Cardiac septum (tissue), 1 donor: ENCODE data around the gene USP15. TPM values are rescaled to one million over a fixed set of nuclear protein-coding genes. Genes with fewer than 3 reads are reported as not detected.
"Not testable (repeated sequence)": the region's sequence is repeated elsewhere in the genome, so short reads cannot be mapped to it uniquely, and the experiment has no call there.

Source experiments
- DNase-seq: peaks from one replicate; pipeline ENCODE4 v3.0.0-alpha.2; 2020; ENCODE audit warnings: low spot score
- intact Hi-C: fragments of 100-400 bp; cut with DNase I; formaldehyde crosslinking; loops from one replicate; pipeline ENCODE4 v1.14.0; 2022
- total RNA-seq: library from RNA; stranded (reverse); fragmentation: NEBNext Ultra II Directional; extraction: Animal tissue kit (Norgen Biotek cat#: 25700); gene quantifications from one replicate; pipeline ENCODE4 v1.2.1, GENCODE V29; 2021
- donor health status: DM: no; HTN: no; CAD: no.

USP15 gene
- total RNA-seq, 1 donor from 2014 or later: 62.6 TPM

DNA sequence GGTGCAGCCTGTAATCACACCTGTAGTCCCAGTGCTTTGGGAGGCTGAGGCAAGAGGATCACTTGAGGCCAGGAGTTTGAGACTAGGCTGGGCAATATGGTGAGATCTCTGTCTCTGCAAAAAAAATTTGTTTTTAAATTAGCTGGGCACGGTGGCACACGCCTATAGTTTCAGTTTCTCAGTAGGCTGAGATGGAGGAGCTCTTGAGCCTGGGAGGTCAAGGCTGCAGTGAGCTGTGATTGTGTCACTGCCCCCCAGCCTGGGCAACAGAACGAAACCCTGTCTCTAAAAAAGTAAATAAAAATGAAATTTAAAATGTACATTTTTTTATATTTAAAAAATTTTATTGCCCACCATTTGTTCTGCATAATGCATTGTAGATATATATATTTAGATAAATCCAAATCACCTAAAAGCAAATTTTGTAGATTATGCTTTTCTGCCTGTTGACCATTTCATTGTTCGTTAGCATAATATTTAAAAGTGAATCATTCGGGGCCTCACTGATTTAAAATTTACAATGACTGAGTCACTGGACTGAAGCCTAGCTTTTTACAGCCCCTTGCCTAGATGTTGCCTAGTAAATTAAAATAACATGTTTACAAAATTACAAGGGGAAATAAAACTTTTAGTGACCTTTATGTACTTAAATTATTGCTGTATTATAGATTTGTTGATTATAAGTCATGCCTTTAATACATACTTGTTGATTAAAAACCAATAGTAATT, 87.9 kb downstream of the USP15 start:
- intact Hi-C loops: no loop called here
- no peak for DNase-seq

DNA sequence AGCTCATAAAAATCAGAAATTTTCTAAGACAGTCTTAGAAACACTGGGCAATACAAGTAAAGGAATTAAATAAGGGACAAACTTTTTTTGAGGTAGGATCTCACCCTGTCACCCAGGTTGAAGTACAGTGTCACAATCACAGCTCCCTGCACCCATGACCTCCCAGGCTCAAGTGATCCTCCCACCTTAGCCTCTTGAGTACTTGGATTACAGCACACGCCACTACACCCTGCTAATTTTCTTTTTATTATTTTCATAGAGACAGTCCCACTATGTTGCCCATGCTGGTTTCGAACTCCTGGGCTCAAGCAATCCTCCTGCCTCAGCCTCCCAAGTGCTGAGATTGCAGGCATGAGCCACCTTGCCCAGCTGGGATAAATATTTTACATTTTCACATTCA, 90.3 kb downstream of the USP15 start:
- DNase-seq: no peak
- intact Hi-C loops: no loop called here

DNA sequence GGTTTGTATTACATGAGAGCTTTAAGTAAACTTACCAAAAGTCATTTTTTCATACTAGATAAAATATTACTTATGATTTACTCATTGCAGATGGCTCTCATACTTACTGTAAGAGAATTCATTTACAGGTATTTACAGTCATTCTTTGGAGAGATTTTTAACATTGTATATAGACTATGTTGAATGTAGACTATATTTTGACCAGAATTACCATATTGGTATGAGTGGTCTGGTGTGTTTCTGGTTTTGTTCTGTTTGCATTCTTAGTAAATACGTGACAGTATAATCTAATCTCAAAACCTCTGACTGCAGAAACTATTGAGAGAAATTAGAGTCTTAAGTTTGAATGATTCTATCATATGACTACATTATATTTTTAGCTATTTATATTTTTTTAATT, 91.1 kb downstream of the USP15 start:
- no peak for DNase-seq
- intact Hi-C loops: no loop called here

DNA sequence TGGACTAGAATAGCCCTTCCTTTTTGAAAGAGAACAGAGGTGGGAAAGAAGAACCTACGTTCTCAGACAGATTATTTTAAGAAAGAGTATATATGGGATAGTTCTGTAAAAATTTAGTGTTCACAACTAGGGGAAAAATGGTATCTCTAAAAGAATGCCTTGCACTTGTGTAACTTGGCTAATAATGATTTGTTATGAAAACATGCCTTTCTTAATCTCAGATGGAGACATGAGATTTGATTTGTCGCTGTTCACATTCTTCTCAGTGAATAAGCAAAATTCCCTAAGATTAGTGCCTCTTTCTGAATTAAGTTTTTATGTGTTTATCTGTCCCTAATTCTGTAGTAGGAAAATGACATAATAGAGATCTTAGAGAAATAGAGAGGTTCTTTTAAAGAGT, 100.8 kb downstream of the USP15 start:
- no peak for DNase-seq
- intact Hi-C loops: no loop called here

DNA sequence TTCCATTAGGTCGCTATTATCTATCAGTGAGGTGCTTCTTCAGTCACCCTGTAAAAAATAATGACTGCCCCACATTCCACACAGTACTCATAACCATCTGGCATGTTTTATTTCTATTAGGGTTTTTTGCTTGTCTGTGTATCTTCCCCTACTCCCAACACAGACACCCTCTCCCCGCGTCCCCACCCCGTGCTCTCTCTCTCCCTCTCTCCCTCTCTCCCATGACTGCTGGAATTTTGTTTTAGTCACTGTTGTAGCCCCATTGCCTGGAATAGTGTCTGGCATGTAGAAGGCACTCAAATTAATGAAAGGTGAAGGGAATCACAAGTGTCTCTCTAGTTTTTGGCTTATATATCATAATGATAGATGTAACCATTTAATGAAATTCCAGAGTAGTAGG, 103.3 kb downstream of the USP15 start:
- DNase-seq: no peak
- intact Hi-C loops: no loop called here

DNA sequence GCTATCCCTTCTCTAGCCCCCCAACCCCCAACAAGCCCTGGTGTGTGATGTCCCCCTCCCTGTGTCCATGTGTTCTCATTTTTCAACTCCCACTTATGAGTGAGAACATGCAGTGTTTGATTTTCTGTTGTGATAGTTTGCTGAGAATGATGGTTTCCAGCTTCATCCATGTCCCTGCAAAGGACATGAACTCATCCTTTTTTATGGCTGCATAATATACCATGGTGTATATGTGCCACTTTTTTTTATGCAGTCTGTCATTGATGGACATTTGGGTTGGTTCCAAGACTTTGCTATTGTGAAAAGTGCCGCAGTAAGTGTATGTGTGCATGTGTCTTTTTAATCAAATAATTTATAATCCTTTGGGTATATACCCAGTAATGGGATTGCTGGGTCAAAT, 104.5 kb downstream of the USP15 start:
- intact Hi-C loops, DNase-seq: not testable (repeated sequence)

DNA sequence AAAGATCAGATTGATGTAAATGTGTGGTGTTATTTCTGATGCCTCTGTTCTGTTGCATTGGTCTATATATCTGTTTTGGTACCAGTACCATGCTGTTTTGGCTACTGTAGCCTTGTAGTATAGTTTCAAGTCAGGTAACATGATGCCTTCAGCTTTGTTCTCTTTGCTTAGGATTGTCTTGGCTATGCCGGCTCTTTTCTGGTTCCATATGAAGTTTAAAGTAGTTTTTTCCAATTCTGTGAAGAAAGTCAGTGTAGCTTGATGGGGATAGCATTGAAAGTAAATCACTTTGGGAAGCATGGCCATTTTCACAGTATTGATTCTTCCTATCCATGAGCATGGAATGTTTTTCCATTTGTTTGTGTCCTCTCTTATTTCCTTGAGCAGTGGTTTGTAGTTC, 105.6 kb downstream of the USP15 start:
- intact Hi-C loops, DNase-seq: not testable (repeated sequence)

DNA sequence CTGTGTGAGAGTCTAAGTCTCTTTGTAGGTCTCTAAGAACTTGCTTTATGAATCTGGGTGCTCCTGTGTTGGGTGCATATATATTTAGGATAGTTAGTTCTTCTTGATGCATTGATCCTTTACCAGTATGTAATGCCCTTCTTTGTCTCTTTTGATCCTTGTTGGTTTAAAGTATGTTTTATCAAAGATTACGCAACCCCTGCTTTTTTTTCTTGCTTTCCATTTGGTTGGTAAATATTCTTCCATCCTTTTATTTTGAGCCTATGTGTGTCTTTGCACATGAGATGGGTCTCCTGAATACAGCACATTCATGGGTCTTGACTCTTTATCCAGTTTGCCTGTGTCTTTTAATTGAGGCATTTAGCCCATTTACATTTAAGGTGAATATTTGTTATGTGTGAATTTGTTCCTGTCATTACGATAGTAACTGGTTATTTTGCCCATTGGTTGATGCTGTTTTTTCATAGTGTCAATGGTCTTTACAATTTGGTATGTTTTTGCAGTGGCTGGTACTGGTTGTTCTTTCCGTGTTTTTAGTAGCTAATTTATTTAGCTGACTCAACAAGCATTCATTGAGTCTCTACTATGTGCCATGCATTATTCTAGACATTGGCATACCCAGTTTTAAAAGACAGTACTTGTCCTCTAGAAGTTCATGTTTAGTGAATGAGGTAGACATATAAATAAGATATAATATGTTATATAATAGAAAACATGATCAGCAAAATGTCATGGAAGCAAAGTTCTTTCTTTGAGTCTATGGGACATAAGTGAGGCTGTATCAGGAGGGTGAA, 108.4 kb downstream of the USP15 start:
- intact Hi-C loops, DNase-seq: not testable (repeated sequence)

DNA sequence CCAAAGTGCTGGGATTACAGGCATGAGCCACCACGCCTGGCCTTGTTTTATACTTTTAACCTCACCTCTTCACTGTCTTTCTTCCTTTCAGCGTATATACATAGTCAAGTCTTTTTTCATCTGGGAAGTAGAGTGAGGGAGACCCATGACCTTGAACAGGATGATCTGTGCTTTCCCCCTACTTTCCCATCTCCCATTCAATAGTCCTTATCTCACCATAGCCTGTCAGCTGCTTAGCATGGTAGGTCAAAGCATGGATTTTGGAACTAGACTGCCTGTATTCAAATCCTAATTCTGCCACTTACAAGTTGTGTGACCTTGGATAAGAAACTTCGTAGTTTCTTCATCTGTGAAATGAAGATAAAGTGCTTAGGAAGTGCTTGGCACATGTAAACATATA, 110.0 kb downstream of the USP15 start:
- intact Hi-C loops: no loop called here

DNA sequence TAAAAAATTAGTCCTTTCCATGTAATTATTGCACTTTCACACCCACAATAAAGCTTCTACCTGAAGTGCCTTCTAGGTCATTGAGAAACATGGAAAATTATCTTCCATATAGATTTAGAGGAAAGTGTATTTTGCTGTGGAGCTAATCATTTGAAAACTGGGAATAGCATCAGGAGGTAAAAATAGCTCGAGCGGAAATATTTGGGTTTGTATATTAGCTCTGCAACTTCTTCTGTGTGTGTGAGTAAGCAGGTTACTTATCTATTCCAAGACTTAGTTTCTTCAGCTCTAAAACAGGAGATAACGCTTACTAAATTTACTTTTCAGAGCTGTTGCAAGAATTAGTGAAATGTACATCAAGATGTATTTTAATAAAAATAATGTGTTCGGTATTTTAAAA, 111.5 kb downstream of the USP15 start:
- DNase-seq: no peak
- intact Hi-C loops: no loop called here

More for the DNA sequence above, 110.0 kb downstream of the USP15 start:
- DNase-seq: no peak

DNA sequence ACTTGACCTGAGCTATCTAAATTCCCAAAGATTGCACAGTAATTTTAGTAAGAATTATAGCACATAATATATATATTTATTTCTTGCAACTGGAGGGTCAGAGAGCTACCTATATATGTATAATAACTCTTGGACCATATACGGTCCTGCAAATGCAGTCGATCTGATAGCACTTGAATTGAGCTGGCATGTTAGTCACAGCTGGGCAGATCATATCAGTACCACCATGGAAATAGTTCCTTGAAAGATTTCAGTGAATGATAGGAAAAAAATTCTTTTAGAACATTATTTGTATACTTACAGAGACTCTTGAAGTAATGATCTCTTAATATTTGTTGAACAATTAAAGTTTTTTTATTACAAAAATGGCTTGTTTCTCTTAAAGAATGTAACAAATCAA, 111.9 kb downstream of the USP15 start:
- intact Hi-C loops: no loop called here
- no peak for DNase-seq

DNA sequence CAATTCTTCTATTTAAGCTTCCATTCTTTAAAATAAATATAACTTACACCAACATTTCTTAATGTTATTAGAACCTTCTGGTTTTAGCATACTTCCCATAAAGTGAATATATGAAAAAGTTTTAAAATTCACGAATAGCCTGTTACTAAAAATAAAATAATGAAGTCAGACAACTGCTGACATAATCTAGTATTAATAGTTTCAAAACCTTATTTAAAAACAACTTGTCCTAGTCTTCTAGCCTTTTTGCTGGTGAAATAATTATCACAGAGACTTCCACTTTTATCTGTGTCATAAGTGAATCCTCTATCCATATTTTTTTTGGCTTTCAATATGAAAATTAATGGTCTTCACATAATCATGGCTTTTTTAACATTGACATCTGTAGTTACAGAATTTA, 112.6 kb downstream of the USP15 start:
- no peak for DNase-seq
- intact Hi-C loops: no loop called here

DNA sequence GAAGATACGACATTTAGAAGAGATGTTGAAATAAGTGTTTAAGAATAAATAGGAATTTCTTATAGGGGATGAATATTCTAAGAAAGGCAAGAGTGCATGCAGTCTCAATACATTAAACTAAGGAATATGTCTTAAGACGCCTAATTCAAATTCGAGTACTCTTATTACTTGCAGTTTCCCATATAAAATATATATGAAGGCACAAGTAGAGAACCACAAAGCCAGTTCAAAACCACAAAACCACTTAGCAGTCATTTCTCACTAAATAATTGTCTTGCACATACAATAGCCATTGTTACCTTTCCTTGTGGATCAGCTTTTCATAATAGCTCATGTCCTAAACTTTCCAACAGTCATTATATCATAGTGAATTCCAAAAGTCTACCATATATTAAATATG, 115.4 kb downstream of the USP15 start:
- DNase-seq: no peak
- intact Hi-C loops: no loop called here

DNA sequence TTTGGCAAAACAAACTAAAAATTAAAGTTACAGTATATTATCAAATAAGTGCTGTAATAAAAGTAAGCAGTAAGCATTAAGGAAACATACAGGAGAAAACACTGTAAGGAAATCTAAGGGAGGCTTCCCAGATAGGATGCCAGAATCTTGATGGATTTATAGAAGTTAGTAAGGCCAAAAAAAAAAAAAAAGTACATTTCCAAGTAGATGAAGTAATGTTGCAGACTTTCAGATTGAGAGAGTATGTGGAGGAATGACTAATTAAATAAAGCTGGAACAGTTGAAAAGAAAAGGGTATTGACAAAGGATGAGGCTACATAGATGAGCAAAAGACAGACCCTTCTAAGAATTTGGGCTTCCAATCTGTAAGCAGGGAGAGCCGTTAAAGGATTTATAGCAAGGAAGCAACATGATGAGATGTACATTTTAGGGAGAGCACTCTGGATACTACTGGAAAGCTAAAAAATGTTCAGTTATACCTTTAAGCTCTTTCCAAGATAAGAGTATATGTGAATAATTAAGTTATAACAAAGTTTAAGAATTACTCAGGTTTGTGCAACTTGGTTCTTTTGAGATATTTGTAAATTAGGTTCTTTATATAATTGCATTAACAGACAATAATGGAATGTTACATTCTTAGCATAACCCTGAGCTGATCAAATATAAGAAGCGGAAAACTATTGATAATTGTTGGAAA, 119.0 kb downstream of the USP15 start:
- intact Hi-C loops: no loop called here
- no peak for DNase-seq

DNA sequence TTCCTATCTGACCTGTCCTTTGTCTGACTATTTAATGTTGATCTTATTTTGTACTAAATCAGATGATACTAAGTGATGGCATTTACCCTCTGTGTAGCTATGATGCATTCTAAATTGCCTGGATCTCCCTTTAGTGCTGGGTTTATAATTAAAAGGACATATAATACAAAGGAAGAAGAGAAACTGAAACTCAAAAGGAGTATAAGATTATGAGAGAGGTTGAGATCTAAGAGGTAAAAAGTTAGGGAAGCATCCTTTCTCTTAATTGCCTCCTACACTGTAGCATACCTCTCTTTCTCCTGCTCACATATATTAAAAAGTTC, 119.5 kb downstream of the USP15 start:
- intact Hi-C loops: no loop called here

DNA sequence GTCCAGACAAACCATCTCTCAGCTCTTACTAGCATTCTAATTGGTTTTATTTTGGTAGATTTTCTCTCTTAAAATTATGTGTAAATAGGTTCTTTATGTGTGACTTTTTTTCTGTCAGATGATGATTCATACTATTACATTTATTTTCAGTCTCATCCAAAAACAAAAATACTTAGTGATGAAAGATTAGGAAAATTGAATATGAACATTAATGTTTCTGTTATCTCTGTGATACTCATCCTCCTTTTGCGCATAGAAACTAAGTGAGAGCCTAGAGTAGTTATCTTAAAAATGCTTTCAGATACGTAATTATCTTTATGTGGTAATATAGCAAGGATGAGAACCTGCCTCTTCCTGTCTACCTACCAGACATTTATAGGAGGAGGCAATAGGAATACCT, 122.3 kb downstream of the USP15 start:
- no peak for DNase-seq
- intact Hi-C loops: no loop called here

More for the DNA sequence above, 119.5 kb downstream of the USP15 start:
- DNase-seq: no peak

DNA sequence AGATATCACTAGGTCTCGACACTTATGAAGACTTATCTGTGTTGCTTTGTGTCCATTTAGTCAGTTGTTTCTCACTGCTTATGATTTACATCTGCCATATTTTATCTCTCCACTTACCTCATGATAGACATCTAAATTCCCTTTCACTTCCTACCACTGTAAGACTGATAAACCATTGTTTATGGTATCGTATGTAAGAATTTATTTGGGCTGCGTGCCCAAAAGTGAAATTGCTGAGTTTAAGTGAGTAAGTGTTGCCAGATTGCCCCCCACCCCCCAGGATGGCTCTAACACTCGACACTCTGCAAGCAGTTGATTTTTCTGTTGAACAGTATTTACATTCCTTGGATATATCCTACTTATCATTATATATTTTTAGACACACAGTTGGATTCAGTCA, 136.5 kb downstream of the USP15 start:
- intact Hi-C loops: no loop called here
- no peak for DNase-seq

DNA sequence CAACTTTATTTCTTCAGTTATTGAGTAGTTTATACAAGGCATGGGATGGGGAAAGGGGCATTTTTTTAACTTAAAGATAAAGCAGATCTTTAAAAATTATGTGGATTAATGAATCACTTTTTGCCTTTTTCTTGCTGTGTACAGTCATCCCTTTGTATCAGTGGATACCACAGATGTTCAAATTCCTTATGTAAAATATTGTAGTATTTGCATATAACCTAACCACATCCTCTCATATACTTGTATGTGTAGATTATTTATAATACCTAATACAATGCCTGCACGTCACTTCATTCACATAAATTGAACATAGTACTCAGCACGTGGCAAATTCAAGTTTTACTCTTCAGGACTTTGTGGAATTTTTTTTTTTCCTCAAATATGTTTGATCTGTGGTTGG, 139.9 kb downstream of the USP15 start:
- intact Hi-C loops: no loop called here
- DNase-seq: no peak

DNA sequence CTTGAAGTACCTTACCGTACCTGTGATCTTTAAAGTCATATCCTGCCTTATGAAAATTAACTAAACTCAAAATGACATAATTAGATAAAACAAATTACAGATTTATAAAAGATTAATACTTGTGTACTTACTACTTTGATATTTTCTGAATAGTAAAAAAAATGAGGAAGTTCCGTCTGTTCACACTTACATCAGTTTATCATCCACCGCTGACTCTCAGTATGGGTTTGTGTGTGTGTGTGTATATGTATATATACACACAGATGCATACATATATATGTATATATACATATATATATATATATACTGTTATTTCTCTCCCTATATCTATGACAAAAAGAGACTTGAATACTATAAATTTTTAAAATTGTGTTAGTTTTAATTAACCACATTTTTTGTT, 141.4 kb downstream of the USP15 start:
- intact Hi-C loops: no loop called here
- no peak for DNase-seq

DNA sequence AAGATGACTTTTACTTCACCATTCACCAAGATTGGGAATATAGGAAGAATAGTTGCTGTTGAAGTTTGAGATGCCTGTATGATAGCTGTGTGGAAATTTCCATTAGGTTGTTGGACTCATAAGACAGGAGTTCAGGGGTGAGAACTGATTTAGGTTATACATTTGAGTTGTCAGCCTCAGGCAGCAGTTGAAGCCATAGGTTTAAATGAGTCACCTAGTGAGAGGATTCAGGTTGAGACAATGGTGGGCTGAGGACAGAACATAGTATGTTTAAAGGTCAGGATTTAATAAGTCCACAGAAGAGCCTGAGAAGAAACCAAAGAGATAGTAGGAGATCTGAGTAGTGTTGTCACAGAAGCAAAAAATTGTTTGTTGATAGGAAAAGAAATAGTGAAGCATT, 142.8 kb downstream of the USP15 start:
- intact Hi-C loops: no loop called here
- no peak for DNase-seq

DNA sequence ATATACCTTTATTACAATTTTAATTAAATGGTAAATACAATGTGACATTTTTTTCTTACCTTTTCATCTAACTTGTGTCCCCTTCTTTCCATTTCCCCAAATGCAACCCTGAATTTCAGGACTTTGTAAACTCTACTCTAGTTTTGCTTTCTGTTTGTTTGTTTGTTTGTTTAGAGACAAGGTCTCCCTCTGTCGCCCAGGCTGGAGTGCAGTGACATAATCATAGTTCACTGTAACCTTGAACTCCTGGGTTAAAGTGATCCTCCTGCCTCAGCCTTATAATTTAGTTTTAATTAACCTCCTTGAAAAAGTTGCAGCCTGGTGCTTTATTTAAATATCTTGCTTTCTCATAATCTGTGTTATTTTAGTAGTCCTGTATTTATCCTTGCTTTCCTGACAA, 147.4 kb downstream of the USP15 start:
- intact Hi-C loops: no loop called here
- no peak for DNase-seq
